Neuron (in vitro differentiated cells): ENCODE measurements around the gene CDH13.

ENCODE experiments used
- H2AFZ ChIP-seq: one replicate; pipeline ENCODE4 v1.6.1; 2013; ENCODE audit warnings: low read depth, mild to moderate bottlenecking, inconsistent platforms, low read length, moderate library complexity
- H3K27me3 ChIP-seq: one replicate; pipeline ENCODE4 v1.6.1; 2013; ENCODE audit warnings: low read length; ENCODE audit not compliant: insufficient read depth
- H3K36me3 ChIP-seq: one replicate; pipeline ENCODE4 v1.6.1; 2013; ENCODE audit warnings: low read length; ENCODE audit not compliant: insufficient read depth
- H3K4me1 ChIP-seq: one replicate; pipeline ENCODE4 v1.6.1; 2013; ENCODE audit warnings: low read length; ENCODE audit not compliant: insufficient read depth
- H3K4me3 ChIP-seq: 2 replicates; pipeline ENCODE4 v1.5.1; 2013; ENCODE audit warnings: mild to moderate bottlenecking, low read length, moderate library complexity
- H3K9me3 ChIP-seq: one replicate; pipeline ENCODE4 v1.6.1; 2013; ENCODE audit warnings: low read length

The CDH13 gene

GRCh38 chr16:82878466-82878865 is 251.7 kb downstream of the CDH13 start:
- Histone ChIP-seq H3K9me3 (no peaks in the 10 kb centered on the region), H2AFZ (no peak overlapping the region), H3K4me1 (peaks cover 9% of the 10 kb centered on the region), H3K27me3 (no peaks in the 10 kb centered on the region), H3K36me3 (no peaks in the 10 kb centered on the region), H3K4me3 (no peak overlapping the region)

- Histone ChIP-seq H2AFZ (no peak overlapping the region), H3K4me1 (peaks cover 9% of the 10 kb centered on the region), H3K36me3 (no peaks in the 10 kb centered on the region), H3K27me3 (no peaks in the 10 kb centered on the region), H3K9me3 (no peaks in the 10 kb centered on the region), H3K4me3 (no peak overlapping the region)
These were observed 253.6 kb downstream of the CDH13 start for GRCh38 chr16:82880346-82880745.

GRCh38 chr16:82881516-82881915 is 254.7 kb downstream of the CDH13 start:
- Histone ChIP-seq H3K27me3 (no peaks in the 10 kb centered on the region), H3K36me3 (no peaks in the 10 kb centered on the region), H2AFZ (no peak overlapping the region), H3K9me3 (no peaks in the 10 kb centered on the region), H3K4me1 (peaks cover 9% of the 10 kb centered on the region), H3K4me3 (no peak overlapping the region)

GRCh38 chr16:82882226-82882625 is 255.5 kb downstream of the CDH13 start:
- H3K4me3 ChIP-seq = no peak overlapping the region
- H3K9me3 ChIP-seq = no peaks in the 10 kb centered on the region
- no peaks in the 10 kb centered on the region for H3K27me3 ChIP-seq
- peaks cover 9% of the 10 kb centered on the region for H3K4me1 ChIP-seq
- H3K36me3 ChIP-seq = no peaks in the 10 kb centered on the region
- no peak overlapping the region for H2AFZ ChIP-seq

GRCh38 chr16:82882982-82883835 is 256.4 kb downstream of the CDH13 start:
- Histone ChIP-seq H3K4me3 (no peak overlapping the region), H3K36me3 (no peaks in the 10 kb centered on the region), H3K4me1 (peaks cover 9% of the 10 kb centered on the region), H2AFZ (no peak overlapping the region), H3K27me3 (no peaks in the 10 kb centered on the region), H3K9me3 (no peaks in the 10 kb centered on the region)

- Histone ChIP-seq H3K27me3 (no peaks in the 10 kb centered on the region), H2AFZ (no peak overlapping the region), H3K4me1 (peaks cover 9% of the 10 kb centered on the region), H3K9me3 (no peaks in the 10 kb centered on the region), H3K36me3 (no peaks in the 10 kb centered on the region), H3K4me3 (no peak overlapping the region)
These were observed 257.6 kb downstream of the CDH13 start for GRCh38 chr16:82884320-82884898.

- Histone ChIP-seq H3K36me3 (no peaks in the 10 kb centered on the region), H3K27me3 (no peaks in the 10 kb centered on the region), H3K4me1 (peaks cover 6% of the 10 kb centered on the region), H2AFZ (no peak overlapping the region), H3K9me3 (no peaks in the 10 kb centered on the region), H3K4me3 (no peak overlapping the region)
These were observed 259.4 kb downstream of the CDH13 start for GRCh38 chr16:82886146-82886545.

GRCh38 chr16:82888591-82889001 is 261.8 kb downstream of the CDH13 start:
- H3K4me3 ChIP-seq = no peak overlapping the region
- no peaks in the 10 kb centered on the region for H3K9me3 ChIP-seq
- no peaks in the 10 kb centered on the region for H3K36me3 ChIP-seq
- no peak overlapping the region for H2AFZ ChIP-seq
- H3K27me3 ChIP-seq = no peaks in the 10 kb centered on the region
- H3K4me1 ChIP-seq = no peaks in the 10 kb centered on the region

GRCh38 chr16:82891424-82891823 is 264.7 kb downstream of the CDH13 start:
- no peaks in the 10 kb centered on the region for H3K9me3 ChIP-seq
- H2AFZ ChIP-seq = no peak overlapping the region
- H3K4me3 ChIP-seq = no peak overlapping the region
- H3K27me3 ChIP-seq = no peaks in the 10 kb centered on the region
- H3K4me1 ChIP-seq = no peaks in the 10 kb centered on the region
- no peaks in the 10 kb centered on the region for H3K36me3 ChIP-seq

- H2AFZ ChIP-seq = no peak overlapping the region
- no peaks in the 10 kb centered on the region for H3K9me3 ChIP-seq
- no peaks in the 10 kb centered on the region for H3K4me1 ChIP-seq
- no peak overlapping the region for H3K4me3 ChIP-seq
- no peaks in the 10 kb centered on the region for H3K36me3 ChIP-seq
- H3K27me3 ChIP-seq = no peaks in the 10 kb centered on the region
These were observed 265.1 kb downstream of the CDH13 start for GRCh38 chr16:82891918-82892317.

- Histone ChIP-seq H3K27me3 (no peaks in the 10 kb centered on the region), H3K36me3 (no peaks in the 10 kb centered on the region), H3K9me3 (no peaks in the 10 kb centered on the region), H3K4me1 (no peaks in the 10 kb centered on the region), H3K4me3 (no peak overlapping the region), H2AFZ (no peak overlapping the region)
These were observed 265.6 kb downstream of the CDH13 start for GRCh38 chr16:82892324-82892723.

GRCh38 chr16:82895843-82896242 is 269.1 kb downstream of the CDH13 start:
- H3K27me3 ChIP-seq = no peaks in the 10 kb centered on the region
- no peaks in the 10 kb centered on the region for H3K9me3 ChIP-seq
- no peaks in the 10 kb centered on the region for H3K4me1 ChIP-seq
- H3K36me3 ChIP-seq = no peaks in the 10 kb centered on the region
- no peak overlapping the region for H2AFZ ChIP-seq
- H3K4me3 ChIP-seq = no peak overlapping the region

GRCh38 chr16:82899006-82899405 is 272.2 kb downstream of the CDH13 start:
- Histone ChIP-seq H3K9me3 (no peaks in the 10 kb centered on the region), H3K27me3 (no peaks in the 10 kb centered on the region), H3K4me1 (no peaks in the 10 kb centered on the region), H2AFZ (no peak overlapping the region), H3K36me3 (no peaks in the 10 kb centered on the region), H3K4me3 (no peak overlapping the region)
